GM21723 (cell line): Measurements from ENCODE around the gene EFHD2.
"Not testable (repeated sequence)": the region's sequence is repeated elsewhere in the genome, so short reads cannot be mapped to it uniquely, and the experiment has no call there.

ENCODE experiments used
- ATAC-seq: cut with Tn5 transposase; IDR thresholded peaks from one replicate; pipeline ENCODE4 v1.9.1; 2021; ENCODE audit warnings: mild to moderate bottlenecking, moderate library complexity; ENCODE audit not compliant: unreplicated experiment

The EFHD2 gene

GRCh38 chr1:15449567-15449966, 39.9 kb downstream of the EFHD2 start:
- no peak for ATAC-seq

- ATAC-seq: no peak
Measured at GRCh38 chr1:15451014-15451722, 41.5 kb downstream of the EFHD2 start.

- no peak for ATAC-seq
Measured at GRCh38 chr1:15452216-15452615, 42.5 kb downstream of the EFHD2 start.

GRCh38 chr1:15452866-15453571, 43.3 kb downstream of the EFHD2 start:
- no peak for ATAC-seq

GRCh38 chr1:15453734-15454133, 44.0 kb downstream of the EFHD2 start:
- no peak for ATAC-seq

GRCh38 chr1:15454256-15454655, 44.6 kb downstream of the EFHD2 start:
- ATAC-seq: no peak

- ATAC-seq: no peak
Measured at GRCh38 chr1:15455522-15455921, 45.8 kb downstream of the EFHD2 start.

- ATAC-seq: no peak
Measured at GRCh38 chr1:15456313-15456954, 46.7 kb downstream of the EFHD2 start, which contains the start of gene CELA2A. TSS of gene CELA2A (plus strand) at chr1:15456732. CDS start at chr1:15456754, 22 bp downstream.

GRCh38 chr1:15457585-15457984, 47.9 kb downstream of the EFHD2 start:
- ATAC-seq: no peak

- ATAC-seq: not testable (repeated sequence)
Measured at GRCh38 chr1:15458388-15458787, 48.7 kb downstream of the EFHD2 start.

GRCh38 chr1:15459771-15460707, 50.4 kb downstream of the EFHD2 start:
- no peak for ATAC-seq

GRCh38 chr1:15460708-15461095, 51.0 kb downstream of the EFHD2 start:
- ATAC-seq: no peak

GRCh38 chr1:15463064-15463800, 53.5 kb downstream of the EFHD2 start:
- not testable (repeated sequence) for ATAC-seq

- not testable (repeated sequence) for ATAC-seq
Measured at GRCh38 chr1:15463926-15464322, 54.2 kb downstream of the EFHD2 start.

GRCh38 chr1:15465674-15466073, 56.0 kb downstream of the EFHD2 start:
- no peak for ATAC-seq

- ATAC-seq: not testable (repeated sequence)
Measured at GRCh38 chr1:15466955-15467625, 57.4 kb downstream of the EFHD2 start.

- no peak for ATAC-seq
Measured at GRCh38 chr1:15468145-15468544, 58.5 kb downstream of the EFHD2 start.

GRCh38 chr1:15469361-15469760, 59.7 kb downstream of the EFHD2 start:
- ATAC-seq: no peak

GRCh38 chr1:15469821-15470448, 60.2 kb downstream of the EFHD2 start:
- ATAC-seq: not testable (repeated sequence)
